Measurements from ENCODE around the gene COL26A1.

DNA sequence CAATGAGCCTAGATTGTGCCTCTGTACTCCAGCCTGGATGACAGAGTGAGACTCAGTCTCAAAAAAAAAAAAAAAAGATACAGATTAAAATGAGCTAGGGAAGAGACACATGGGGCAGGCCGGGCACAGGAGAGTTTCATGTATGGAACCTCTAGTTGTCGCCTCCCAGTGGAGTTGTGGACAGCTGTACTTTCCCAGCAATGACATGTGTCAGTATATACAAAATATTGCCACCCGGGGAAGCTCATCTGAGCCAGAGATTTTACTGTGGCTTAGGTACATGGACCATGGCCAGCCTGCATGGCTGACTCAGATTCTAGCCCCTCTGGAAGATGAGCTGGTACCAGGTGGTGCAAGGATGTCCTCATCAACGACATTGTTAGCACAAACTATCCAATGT, 87.4 kb downstream of the COL26A1 start:
- no peak for TF ChIP-seq POLR2A (IDR thresholded peaks at IDR 0.05; ENCODE audit: low read length)
- TF ChIP-seq GATA1 (IDR thresholded peaks at IDR 0.05; ENCODE audit: low read depth, low read length) = no peak
